Breast epithelium (tissue), 4 donors: ENCODE results near the gene TTLL6. TPM values are rescaled to one million over a fixed set of nuclear protein-coding genes. Genes with fewer than 3 reads are reported as not detected.
A peak's percentile ranks its signal among the peaks of the same experiment; 100 is the strongest.

Experiments used
- DNase-seq, 2 donors: peaks; one replicate each; pipeline ENCODE4 v3.0.0-alpha.2; 2019; ENCODE audit warnings: low spot score in 2 of 2
- H3K27ac ChIP-seq, 2 donors: fragments of 200-600 bp; sonication (generic) in 1 of 2; one replicate each; pipeline ENCODE4 v1.5.1; 2016 to 2019; ENCODE audit warnings: mild to moderate bottlenecking in 1 of 2
- H3K27me3 ChIP-seq, 2 donors: fragments of 200-600 bp; sonication (generic) in 1 of 2; one replicate each; pipeline versions ENCODE4 v1.5.1 to v1.6.0; 2017 to 2019; ENCODE audit warnings: control low read depth in 1 of 2, mild to moderate bottlenecking in 1 of 2
- H3K36me3 ChIP-seq: fragments of 200-600 bp; one replicate; pipeline ENCODE4 v1.5.1; 2019
- H3K4me1 ChIP-seq, 2 donors: fragments of 200-600 bp; sonication (generic); one replicate each; pipeline ENCODE4 v1.5.1; 2016 to 2019; ENCODE audit warnings: control low read depth in 1 of 2
- H3K4me3 ChIP-seq, 3 donors: fragments of 200-600 bp; sonication (generic); 1 replicate in 2 of 3; 2 replicates in 1 of 3; pipeline ENCODE4 v1.5.1; 2016 to 2019; ENCODE audit warnings: mild to moderate bottlenecking in 3 of 3, moderate library complexity in 2 of 3
- H3K9me3 ChIP-seq, 2 donors: fragments of 200-600 bp; sonication (generic) in 1 of 2; one replicate each; pipeline ENCODE4 v1.5.1; 2016 to 2019; ENCODE audit warnings: control low read depth in 1 of 2
- POLR2A ChIP-seq: fragments of 450-650 bp; IDR thresholded peaks from one replicate; pipeline ENCODE4 v1.6.1; 2016; ENCODE audit warnings: antibody characterized with exemption, mild to moderate bottlenecking, moderate library complexity
- POLR2AphosphoS5 ChIP-seq, 3 donors: sonication (generic); formaldehyde crosslinking; IDR thresholded peaks; one replicate each; pipeline ENCODE4 v1.6.1; 2017; ENCODE audit warnings: antibody characterized with exemption in 3 of 3
- intact Hi-C: fragments of 100-400 bp; cut with DNase I; formaldehyde crosslinking; loops from one replicate; pipeline ENCODE4 v1.15.1; 2023; ENCODE audit warnings: low total_unique reads
- total RNA-seq, 3 donors: library from RNA; depleted of rRNA; stranded (reverse); fragments of >200 nt; gene quantifications; one replicate each; pipeline ENCODE4 v1.1.0, GENCODE V29; 2016
- TF ChIP-seq, protein P1 (sequence below), 3 donors: fragments of 450-650 bp; IDR thresholded peaks; one replicate each; pipeline ENCODE4 v1.5.1; 2016 to 2017; ENCODE audit warnings: antibody characterized with exemption in 3 of 3, mild to moderate bottlenecking in 3 of 3, moderate library complexity in 3 of 3

The TTLL6 gene
- total RNA-seq, 3 donors from 2014 or later = under 0.01 to 0.32 TPM; not detected in 1

DNA sequence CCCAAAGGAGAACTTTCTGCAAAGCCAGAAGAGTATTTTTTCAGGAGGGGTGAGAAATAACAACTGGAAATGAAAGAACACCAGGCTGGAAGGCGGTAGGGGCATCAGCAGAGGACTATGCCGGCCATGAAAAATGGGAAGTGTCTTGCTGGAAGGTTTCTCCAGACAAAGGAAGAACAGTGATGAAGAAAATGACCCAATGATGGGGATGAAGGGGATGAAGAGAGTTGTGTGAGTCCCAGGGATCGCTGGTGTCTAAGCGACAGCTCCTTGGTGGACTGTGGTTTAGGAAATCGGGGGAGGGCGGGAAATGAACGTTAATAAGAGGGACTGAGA lies 623 bp downstream of the TTLL6 start:
- Histone ChIP-seq H3K27me3 (peaks cover 0 to 5% of the 10 kb centered on the region in 2 donors), H3K4me1 (no peaks in the 10 kb centered on the region), H3K36me3 (no peaks in the 10 kb centered on the region), H3K4me3 (peak overlapping the region; percentile 33 to 65 (median 47)), H3K27ac (no peak overlapping the region), H3K9me3 (no peaks in the 10 kb centered on the region)
- intact Hi-C loops = no loop called here
- TF ChIP-seq POLR2AphosphoS5 (IDR thresholded peaks at IDR 0.05) = no peak
- TF ChIP-seq, protein P1, sequence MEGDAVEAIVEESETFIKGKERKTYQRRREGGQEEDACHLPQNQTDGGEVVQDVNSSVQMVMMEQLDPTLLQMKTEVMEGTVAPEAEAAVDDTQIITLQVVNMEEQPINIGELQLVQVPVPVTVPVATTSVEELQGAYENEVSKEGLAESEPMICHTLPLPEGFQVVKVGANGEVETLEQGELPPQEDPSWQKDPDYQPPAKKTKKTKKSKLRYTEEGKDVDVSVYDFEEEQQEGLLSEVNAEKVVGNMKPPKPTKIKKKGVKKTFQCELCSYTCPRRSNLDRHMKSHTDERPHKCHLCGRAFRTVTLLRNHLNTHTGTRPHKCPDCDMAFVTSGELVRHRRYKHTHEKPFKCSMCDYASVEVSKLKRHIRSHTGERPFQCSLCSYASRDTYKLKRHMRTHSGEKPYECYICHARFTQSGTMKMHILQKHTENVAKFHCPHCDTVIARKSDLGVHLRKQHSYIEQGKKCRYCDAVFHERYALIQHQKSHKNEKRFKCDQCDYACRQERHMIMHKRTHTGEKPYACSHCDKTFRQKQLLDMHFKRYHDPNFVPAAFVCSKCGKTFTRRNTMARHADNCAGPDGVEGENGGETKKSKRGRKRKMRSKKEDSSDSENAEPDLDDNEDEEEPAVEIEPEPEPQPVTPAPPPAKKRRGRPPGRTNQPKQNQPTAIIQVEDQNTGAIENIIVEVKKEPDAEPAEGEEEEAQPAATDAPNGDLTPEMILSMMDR (IDR thresholded peaks at IDR 0.05) = no peak
- TF ChIP-seq POLR2A = no peak
- DNase-seq = no peak

DNA sequence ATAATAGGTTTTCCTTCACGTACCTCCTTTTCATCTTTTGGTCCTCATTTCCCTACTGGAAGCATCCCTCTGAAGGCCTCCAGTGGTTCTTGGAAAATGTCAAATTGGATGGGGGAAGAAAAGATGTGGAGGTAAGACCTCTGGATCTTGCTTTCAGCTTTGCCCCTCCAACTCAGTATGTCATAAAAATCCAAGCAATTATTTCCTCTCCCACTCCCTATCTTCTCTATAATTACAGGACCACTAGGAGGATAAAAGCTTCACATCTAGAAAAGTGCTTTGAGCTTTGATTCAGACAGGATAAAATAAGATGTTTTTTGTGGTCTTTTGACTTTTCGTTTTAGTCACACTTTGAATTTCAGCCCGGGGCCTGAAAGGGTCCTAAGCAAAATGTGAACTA lies 1.7 kb downstream of the TTLL6 start:
- Histone ChIP-seq H3K27me3 (peaks cover 0 to 5% of the 10 kb centered on the region in 2 donors), H3K27ac (no peak overlapping the region), H3K9me3 (no peaks in the 10 kb centered on the region), H3K4me1 (no peaks in the 10 kb centered on the region), H3K4me3 (no peak overlapping the region), H3K36me3 (no peaks in the 10 kb centered on the region)
- intact Hi-C loops = no loop called here
- TF ChIP-seq POLR2A (no peak), POLR2AphosphoS5 (IDR thresholded peaks at IDR 0.05) (no peak)
- TF ChIP-seq, protein P1 (IDR thresholded peaks at IDR 0.05) = no peak
- no peak for DNase-seq

DNA sequence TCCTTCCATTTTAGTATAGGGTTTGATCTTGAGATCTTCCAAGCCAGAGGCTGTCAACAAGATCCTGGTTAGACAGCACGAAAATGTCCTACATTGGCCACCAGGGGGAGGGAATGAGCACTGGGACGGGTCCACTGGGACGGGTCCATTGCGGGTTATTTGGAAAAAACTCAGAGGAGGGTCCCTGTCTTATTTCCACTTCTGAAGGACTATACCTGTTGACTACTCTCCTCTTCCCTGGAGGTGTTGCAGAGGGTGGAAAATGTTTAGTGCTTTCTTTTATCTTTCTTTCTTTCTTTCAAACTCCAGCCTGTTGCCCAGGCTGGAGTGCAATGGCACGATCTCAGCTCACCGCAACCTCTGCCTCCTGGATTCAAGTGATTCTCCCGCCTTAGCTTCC lies 2.5 kb downstream of the TTLL6 start:
- Histone ChIP-seq H3K36me3 (no peaks in the 10 kb centered on the region), H3K9me3 (no peaks in the 10 kb centered on the region), H3K27me3 (peaks cover 0 to 5% of the 10 kb centered on the region in 2 donors), H3K4me3 (no peak overlapping the region), H3K27ac (no peak overlapping the region), H3K4me1 (no peaks in the 10 kb centered on the region)
- TF ChIP-seq, protein P1 (IDR thresholded peaks at IDR 0.05) = peak; percentile 56 to 71 (median 71)
- TF ChIP-seq POLR2AphosphoS5 (IDR thresholded peaks at IDR 0.05) (no peak), POLR2A (no peak)
- DNase-seq = no peak
- intact Hi-C loops = loop anchor here (5.0 kb wide), 1 partner anchor 63 kb away; no protein-coding TSS in a partner anchor

DNA sequence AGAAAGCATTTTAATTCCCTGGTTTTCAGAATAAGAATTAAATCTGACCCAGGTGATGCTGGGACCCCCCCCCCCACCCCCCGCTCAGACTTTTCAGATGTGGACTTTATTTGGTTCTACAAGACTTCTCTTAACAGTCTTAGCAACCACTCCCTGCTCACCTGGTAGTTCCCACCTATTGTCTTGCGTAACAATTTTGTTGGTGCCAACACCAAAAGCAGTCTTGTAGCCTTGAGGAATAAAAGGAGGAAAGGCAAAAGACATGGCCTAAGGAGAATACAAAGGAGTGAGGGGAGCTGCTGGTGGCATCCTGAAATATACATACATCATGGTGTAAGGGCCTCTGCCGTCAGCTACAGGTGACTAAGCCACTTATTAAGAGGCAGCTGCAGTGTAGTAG lies 5.0 kb downstream of the TTLL6 start:
- H3K4me3 ChIP-seq = no peak overlapping the region
- TF ChIP-seq POLR2A = no peak
- TF ChIP-seq POLR2AphosphoS5 (IDR thresholded peaks at IDR 0.05) = no peak
- TF ChIP-seq, protein P1 (IDR thresholded peaks at IDR 0.05) = no peak
- intact Hi-C loops = loop anchor here (5.0 kb wide), 1 partner anchor 65 kb away; no protein-coding TSS in a partner anchor
- peaks cover 0 to 5% of the 10 kb centered on the region in 2 donors for H3K27me3 ChIP-seq
- H3K9me3 ChIP-seq = no peaks in the 10 kb centered on the region
- no peaks in the 10 kb centered on the region for H3K36me3 ChIP-seq
- H3K27ac ChIP-seq = no peak overlapping the region
- no peaks in the 10 kb centered on the region for H3K4me1 ChIP-seq
- DNase-seq = no peak

DNA sequence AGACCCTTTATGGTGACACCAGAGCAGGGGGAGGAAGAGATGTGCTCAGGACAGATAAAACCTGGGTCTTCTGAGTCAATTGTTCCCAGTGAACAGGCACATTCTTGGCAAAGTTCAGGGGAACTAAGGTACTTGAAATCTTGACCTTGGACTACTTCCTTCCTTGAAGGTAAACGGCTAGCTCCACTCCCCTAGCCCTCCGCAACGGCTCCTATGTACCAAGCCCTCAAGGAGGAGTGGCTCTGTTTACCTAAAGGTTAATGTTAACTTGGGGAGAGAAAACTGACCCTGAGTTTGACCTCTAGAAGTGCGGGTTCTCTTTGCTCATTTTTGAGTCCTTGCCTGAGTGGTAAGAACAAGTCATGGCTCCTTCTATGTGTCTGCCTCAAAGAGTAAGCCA lies 7.8 kb downstream of the TTLL6 start:
- DNase-seq = no peak
- Histone ChIP-seq H3K36me3 (no peaks in the 10 kb centered on the region), H3K9me3 (no peaks in the 10 kb centered on the region), H3K4me1 (no peaks in the 10 kb centered on the region), H3K27me3 (peaks cover 0 to 9% of the 10 kb centered on the region in 2 donors), H3K4me3 (no peak overlapping the region), H3K27ac (no peak overlapping the region)
- intact Hi-C loops = no loop called here
- TF ChIP-seq POLR2AphosphoS5 (IDR thresholded peaks at IDR 0.05) = no peak
- no peak for TF ChIP-seq POLR2A
- TF ChIP-seq, protein P1 (IDR thresholded peaks at IDR 0.05) = no peak
